Mucosa of descending colon (tissue), 3 donors: ENCODE data around the gene PLEKHO2. TPM values are rescaled to one million over a fixed set of nuclear protein-coding genes. Genes with fewer than 3 reads are reported as not detected.

Experiments
- ATAC-seq: fragments of 200-7000 bp; cut with Tn5 transposase; one replicate; pipeline ENCODE4 v1.9.1; 2020; ENCODE audit warnings: mild to moderate bottlenecking, moderate library complexity
- DNase-seq, 3 donors: peaks; one replicate each; pipeline ENCODE4 v3.0.0-alpha.2; 2020
- H3K36me3 ChIP-seq: fragments of 200-600 bp; one replicate; pipeline ENCODE4 v1.8.0; 2021; ENCODE audit warnings: low read depth, mild to moderate bottlenecking
- H3K4me1 ChIP-seq: fragments of 200-600 bp; one replicate; pipeline ENCODE4 v1.8.0; 2021; ENCODE audit warnings: low read depth, mild to moderate bottlenecking
- H3K4me3 ChIP-seq: fragments of 200-600 bp; one replicate; pipeline ENCODE4 v1.8.0; 2021; ENCODE audit warnings: mild to moderate bottlenecking
- H3K9me3 ChIP-seq: fragments of 200-600 bp; one replicate; pipeline ENCODE4 v1.8.0; 2021; ENCODE audit warnings: mild to moderate bottlenecking
- CTCF ChIP-seq: fragments of 200-600 bp; IDR thresholded peaks from one replicate; pipeline ENCODE4 v1.8.0; 2022; ENCODE audit warnings: antibody characterized with exemption, mild to moderate bottlenecking
- intact Hi-C, 2 donors: fragments of 100-400 bp; cut with DNase I in 1 of 2; cut with micrococcal nuclease in 1 of 2; formaldehyde crosslinking; loops; one replicate each; pipeline versions ENCODE4 v1.11.0 to v1.11.1; 2022; cut with DNase I, micrococcal nuclease
- total RNA-seq, 3 donors: library from RNA; stranded (reverse); fragmentation: NEBNext Ultra II Directional in 2 of 3; extraction: Animal tissue kit (Norgen Biotek cat#: 25700) in 2 of 3; gene quantifications; one replicate each; pipeline versions ENCODE4 v1.2.1 to v1.2.4, GENCODE V29; 2021 to 2023
- donor health status: DM: no; HTN: no; CAD: no; lungs with moderate emphysema.
- donor health status: DM: no; HTN: no; CAD: no.
- donor health status: DM: no; HTN: yes; CAD: no.

PLEKHO2 gene
- total RNA-seq, 3 donors from 2014 or later = 5.8 to 38.9 (median 15.9) TPM

GRCh38 chr15:64854526-64854925 lies 12.8 kb downstream of the PLEKHO2 start:
- H3K36me3 ChIP-seq = no peaks in the 10 kb centered on the region
- intact Hi-C loops = no loop called here
- H3K9me3 ChIP-seq = no peaks in the 10 kb centered on the region
- H3K4me3 ChIP-seq = no peak overlapping the region
- DNase-seq (no peak), ATAC-seq (no peak)
- no peak for TF ChIP-seq CTCF
- peaks cover 26% of the 10 kb centered on the region for H3K4me1 ChIP-seq

- H3K36me3 ChIP-seq = no peaks in the 10 kb centered on the region
- no peak for DNase-seq
- peaks cover 26% of the 10 kb centered on the region for H3K4me1 ChIP-seq
- intact Hi-C loops = no loop called here
- no peak for ATAC-seq
- H3K9me3 ChIP-seq = no peaks in the 10 kb centered on the region
- H3K4me3 ChIP-seq = no peak overlapping the region
- no peak for TF ChIP-seq CTCF
These were observed 13.7 kb downstream of the PLEKHO2 start for GRCh38 chr15:64855205-64855975.

- TF ChIP-seq CTCF = no peak
- Histone ChIP-seq H3K36me3 (no peaks in the 10 kb centered on the region), H3K9me3 (no peaks in the 10 kb centered on the region), H3K4me1 (peaks cover 22% of the 10 kb centered on the region), H3K4me3 (no peak overlapping the region)
- DNase-seq (peak in 2 of 3 donors; percentile 21 to 58), ATAC-seq (peak; percentile 44)
- intact Hi-C loops = no loop called here
These were observed 14.9 kb downstream of the PLEKHO2 start for GRCh38 chr15:64856429-64857145.

GRCh38 chr15:64857421-64857820 lies 15.7 kb downstream of the PLEKHO2 start:
- H3K36me3 ChIP-seq = no peaks in the 10 kb centered on the region
- no peaks in the 10 kb centered on the region for H3K9me3 ChIP-seq
- peaks cover 22% of the 10 kb centered on the region for H3K4me1 ChIP-seq
- H3K4me3 ChIP-seq = no peak overlapping the region
- no peak for DNase-seq
- intact Hi-C loops = no loop called here
- ATAC-seq = peak; percentile 18
- no peak for TF ChIP-seq CTCF

GRCh38 chr15:64858021-64858575 lies 16.4 kb downstream of the PLEKHO2 start:
- ATAC-seq (no peak), DNase-seq (no peak)
- peaks cover 22% of the 10 kb centered on the region for H3K4me1 ChIP-seq
- H3K9me3 ChIP-seq = no peaks in the 10 kb centered on the region
- no peak for TF ChIP-seq CTCF
- H3K36me3 ChIP-seq = no peaks in the 10 kb centered on the region
- H3K4me3 ChIP-seq = no peak overlapping the region
- intact Hi-C loops = no loop called here
